ELF-1 (cell line): Measurements from ENCODE around the gene DMD.

Experiments
- DNase-seq: peaks from one replicate; pipeline ENCODE4 v3.0.0-alpha.2; 2016; ENCODE audit warnings: low read depth, low spot score

Gene DMD

GRCh38 chrX:32276153-32276552 is 935.2 kb downstream of the DMD start:
- DNase-seq: no peak

GRCh38 chrX:32269866-32270265 is 941.5 kb downstream of the DMD start:
- no peak for DNase-seq

DNA sequence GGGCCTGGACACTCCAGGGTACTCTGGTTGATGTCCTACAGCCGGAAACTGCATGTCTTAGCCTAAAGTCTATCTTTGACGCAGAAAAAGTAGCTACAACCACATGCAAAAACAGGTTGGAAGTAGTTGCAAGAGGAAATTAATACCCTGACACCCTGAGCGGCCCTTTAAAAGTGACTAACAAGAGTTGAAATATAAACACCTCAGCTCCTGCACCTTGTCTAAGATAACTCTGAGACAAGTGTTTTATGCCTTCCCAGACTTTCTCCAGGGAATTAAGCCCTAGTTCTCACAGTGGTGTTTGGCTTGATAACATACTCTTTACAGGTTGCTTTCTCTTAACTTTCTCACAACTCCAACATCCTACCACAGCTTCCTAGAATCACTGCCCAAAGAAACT is 943.1 kb downstream of the DMD start:
- no peak for DNase-seq

GRCh38 chrX:32267796-32268195 is 943.6 kb downstream of the DMD start:
- no peak for DNase-seq

- DNase-seq: peak; percentile 56
Observed at GRCh38 chrX:32246675-32247074, 964.7 kb downstream of the DMD start.

GRCh38 chrX:32195611-32196010 is 1015.7 kb downstream of the DMD start:
- no peak for DNase-seq

DNA sequence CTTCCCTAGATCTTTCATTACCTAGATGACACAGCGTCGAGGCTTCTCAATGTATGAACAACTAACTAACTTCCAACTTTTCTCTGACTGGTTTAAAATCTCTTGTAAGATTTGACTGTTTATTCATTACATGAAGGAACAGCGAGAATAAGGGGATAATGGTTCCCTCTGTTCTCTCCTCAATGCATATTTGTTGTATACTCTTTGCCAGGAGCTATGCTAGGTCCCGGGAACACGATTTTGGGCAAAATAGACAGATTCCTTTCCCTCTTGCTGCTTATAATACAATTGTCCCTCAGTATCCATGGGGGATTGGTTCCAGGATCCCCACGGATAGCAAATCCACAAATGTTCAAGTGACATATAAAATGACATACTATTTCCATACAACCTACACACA is 1020.0 kb downstream of the DMD start:
- no peak for DNase-seq

DNA sequence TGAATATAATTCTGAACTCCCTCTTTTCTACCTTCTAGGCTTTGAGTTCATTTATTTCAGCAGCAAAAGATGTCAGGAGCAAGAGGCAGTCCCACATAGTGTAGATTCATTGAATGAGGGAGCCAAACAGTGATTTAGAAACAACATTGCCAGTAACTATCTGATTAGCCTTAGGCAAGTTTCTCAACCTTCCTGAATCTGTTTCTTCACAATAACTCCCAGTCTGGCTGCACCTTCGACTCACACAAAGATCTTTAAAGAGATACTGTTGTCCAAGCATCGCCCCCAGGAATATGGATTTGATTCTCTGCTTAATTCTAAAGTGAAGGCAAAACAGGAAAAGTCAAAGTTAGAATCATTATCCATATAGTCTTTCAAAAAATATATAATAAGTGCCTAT is 1026.2 kb downstream of the DMD start:
- peak; percentile 27 for DNase-seq

- DNase-seq: no peak
Observed at GRCh38 chrX:32183066-32183465, 1028.3 kb downstream of the DMD start.

GRCh38 chrX:32176510-32176909 is 1034.8 kb downstream of the DMD start:
- no peak for DNase-seq

- DNase-seq: no peak
Observed at GRCh38 chrX:32170481-32170880, 1040.9 kb downstream of the DMD start.

GRCh38 chrX:32155044-32155638 is 1056.2 kb downstream of the DMD start:
- no peak for DNase-seq

- DNase-seq: no peak
Observed at GRCh38 chrX:32153585-32153984, 1057.8 kb downstream of the DMD start.

DNA sequence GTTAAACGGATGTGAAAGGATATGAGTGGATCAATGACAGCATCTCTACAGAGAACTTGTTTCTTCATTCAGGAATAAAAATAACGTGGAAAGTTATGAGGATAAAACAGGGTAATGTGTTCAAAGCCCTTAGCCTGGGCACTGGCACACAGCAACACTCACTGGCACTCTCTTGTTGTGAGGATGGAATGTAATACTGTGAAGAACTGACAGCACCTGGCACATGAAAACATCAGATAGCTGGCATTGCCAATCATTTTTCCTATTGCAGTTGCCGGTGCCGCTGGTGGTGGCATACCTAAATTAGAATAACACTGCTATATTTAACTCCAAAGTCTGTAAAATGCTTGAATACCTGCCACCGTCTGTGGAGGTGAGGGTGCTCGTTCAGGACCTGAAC is 1061.2 kb downstream of the DMD start:
- DNase-seq: no peak

DNA sequence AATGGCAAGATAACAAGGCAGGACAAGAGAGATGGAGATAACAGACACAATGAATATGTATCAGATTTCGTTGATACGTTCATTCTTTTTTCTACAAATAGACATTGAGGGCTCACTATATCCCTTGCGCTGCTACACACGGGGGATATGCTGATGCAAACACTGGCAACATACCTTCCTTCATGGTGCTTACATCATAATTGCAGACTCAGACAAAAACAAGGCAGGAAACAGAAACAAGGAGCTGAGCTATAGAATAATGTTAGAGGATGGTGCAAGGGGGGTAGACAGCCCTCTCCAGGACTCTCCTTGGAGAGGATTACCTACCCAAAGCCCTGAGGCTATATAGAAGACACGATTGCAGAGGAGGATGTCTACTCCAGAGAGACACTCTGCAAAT is 1069.5 kb downstream of the DMD start:
- DNase-seq: no peak

GRCh38 chrX:32139476-32139875 is 1071.9 kb downstream of the DMD start:
- DNase-seq: no peak

DNA sequence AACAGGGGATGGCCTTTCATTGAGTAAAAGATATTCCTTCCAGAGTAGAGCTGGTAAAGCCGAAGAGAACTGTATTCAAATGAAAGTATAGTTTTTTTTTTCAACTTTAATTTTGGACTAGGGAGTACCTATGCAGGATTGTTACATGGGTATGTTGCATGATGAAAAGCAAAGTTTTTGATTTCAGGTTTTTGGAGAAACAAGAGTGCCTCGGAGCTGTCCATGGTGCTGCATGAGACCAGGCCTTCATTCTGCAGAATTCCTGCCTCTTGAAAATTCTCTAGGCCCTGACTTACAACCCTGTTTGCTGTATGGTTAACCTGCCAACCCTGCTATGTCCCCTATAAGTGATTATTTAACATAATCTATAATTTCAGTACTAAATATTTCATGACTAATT is 1073.8 kb downstream of the DMD start:
- peak; percentile 18 for DNase-seq

GRCh38 chrX:32126997-32127396 is 1084.4 kb downstream of the DMD start:
- DNase-seq: no peak

- DNase-seq: no peak
Observed at GRCh38 chrX:32118832-32119231, 1092.5 kb downstream of the DMD start.

- DNase-seq: peak; percentile 2
Observed at GRCh38 chrX:32116047-32116446, 1095.3 kb downstream of the DMD start.

- no peak for DNase-seq
Observed at GRCh38 chrX:32087663-32088062, 1123.7 kb downstream of the DMD start.

DNA sequence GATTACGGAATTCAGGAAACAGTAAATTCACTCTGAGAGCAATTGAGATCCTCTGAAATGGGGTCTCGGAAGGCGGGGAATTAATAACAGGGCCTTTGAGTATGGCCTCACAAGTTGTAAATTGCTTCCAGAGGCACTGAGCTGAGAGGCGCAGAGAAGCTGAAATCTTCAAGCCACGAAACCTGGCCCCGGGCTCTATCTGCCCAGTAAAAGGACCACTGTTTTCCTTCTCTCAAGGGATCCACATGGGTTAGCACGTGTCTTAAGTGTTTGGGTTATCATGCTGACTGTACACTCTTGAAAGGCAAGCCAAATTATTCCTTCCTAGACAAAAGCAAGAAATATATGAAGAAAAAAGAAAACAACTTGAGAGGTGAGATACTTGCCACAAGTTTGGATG is 1126.6 kb downstream of the DMD start:
- no peak for DNase-seq

- DNase-seq: no peak
Observed at GRCh38 chrX:32048285-32048684, 1163.1 kb downstream of the DMD start.

DNA sequence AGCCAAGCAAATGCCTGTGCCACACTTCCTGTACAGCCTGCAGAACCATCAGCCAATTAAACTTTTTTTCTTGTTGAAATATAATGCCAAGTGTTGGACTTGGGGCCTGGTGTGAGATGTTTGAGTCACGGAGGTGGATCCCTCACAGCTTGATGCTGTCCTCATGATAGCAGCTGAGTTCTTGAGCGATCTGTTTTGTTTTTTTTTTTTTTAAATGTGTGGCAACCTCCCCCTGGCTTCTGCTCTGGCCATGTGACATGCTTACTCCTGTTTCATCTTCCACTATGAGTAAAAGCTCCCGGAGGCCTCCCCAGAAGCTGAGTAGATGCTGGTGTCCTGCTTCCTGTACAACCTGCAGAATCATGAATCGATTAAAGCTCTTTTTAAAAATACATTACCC is 1166.2 kb downstream of the DMD start:
- peak; percentile 1 for DNase-seq
